ENCODE measurements around the gene TBC1D8B.

DNA sequence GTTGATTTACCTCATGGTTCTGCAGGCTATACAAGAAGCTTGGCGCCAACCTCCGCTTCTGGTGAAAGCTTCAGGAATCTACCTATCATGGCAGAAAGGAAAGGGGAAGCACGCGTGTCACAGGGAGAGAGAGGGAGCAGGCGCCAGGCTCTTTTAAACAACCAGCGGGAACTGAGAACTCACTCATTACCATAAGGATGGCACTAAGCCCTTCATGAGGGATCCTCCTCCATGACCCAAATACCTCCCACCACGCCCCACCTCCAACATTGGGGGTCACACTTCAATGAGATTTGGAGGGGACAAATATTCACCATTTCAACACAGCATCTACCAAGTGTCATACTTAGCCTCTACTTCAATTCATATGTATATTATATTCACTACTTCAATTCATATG, 18.8 kb upstream of the TBC1D8B start:
- TF ChIP-seq, protein P1, sequence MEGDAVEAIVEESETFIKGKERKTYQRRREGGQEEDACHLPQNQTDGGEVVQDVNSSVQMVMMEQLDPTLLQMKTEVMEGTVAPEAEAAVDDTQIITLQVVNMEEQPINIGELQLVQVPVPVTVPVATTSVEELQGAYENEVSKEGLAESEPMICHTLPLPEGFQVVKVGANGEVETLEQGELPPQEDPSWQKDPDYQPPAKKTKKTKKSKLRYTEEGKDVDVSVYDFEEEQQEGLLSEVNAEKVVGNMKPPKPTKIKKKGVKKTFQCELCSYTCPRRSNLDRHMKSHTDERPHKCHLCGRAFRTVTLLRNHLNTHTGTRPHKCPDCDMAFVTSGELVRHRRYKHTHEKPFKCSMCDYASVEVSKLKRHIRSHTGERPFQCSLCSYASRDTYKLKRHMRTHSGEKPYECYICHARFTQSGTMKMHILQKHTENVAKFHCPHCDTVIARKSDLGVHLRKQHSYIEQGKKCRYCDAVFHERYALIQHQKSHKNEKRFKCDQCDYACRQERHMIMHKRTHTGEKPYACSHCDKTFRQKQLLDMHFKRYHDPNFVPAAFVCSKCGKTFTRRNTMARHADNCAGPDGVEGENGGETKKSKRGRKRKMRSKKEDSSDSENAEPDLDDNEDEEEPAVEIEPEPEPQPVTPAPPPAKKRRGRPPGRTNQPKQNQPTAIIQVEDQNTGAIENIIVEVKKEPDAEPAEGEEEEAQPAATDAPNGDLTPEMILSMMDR (IDR thresholded peaks at IDR 0.05; ENCODE audit: poor library complexity), result no peak
- TF ChIP-seq EZH2 (IDR thresholded peaks at IDR 0.05; ENCODE audit: borderline replicate concordance) (no peak), EZH2phosphoT487 (IDR thresholded peaks at IDR 0.05; ENCODE audit: low read depth, severe bottlenecking, unreplicated experiment) (no peak)
